HG03378 (cell line): ENCODE results near the gene TRIP13.

Experiments
- ATAC-seq: cut with Tn5 transposase; IDR thresholded peaks from one replicate; pipeline ENCODE4 v1.9.1; 2021; ENCODE audit warnings: mild to moderate bottlenecking, moderate library complexity; ENCODE audit not compliant: unreplicated experiment

The TRIP13 gene

GRCh38 chr5:854217-854616, 38.5 kb upstream of the TRIP13 start:
- no peak for ATAC-seq

GRCh38 chr5:854966-855743, 37.5 kb upstream of the TRIP13 start:
- ATAC-seq = no peak

GRCh38 chr5:855771-856530, 36.7 kb upstream of the TRIP13 start:
- no peak for ATAC-seq

GRCh38 chr5:856531-857425, 35.9 kb upstream of the TRIP13 start:
- ATAC-seq = no peak

DNA sequence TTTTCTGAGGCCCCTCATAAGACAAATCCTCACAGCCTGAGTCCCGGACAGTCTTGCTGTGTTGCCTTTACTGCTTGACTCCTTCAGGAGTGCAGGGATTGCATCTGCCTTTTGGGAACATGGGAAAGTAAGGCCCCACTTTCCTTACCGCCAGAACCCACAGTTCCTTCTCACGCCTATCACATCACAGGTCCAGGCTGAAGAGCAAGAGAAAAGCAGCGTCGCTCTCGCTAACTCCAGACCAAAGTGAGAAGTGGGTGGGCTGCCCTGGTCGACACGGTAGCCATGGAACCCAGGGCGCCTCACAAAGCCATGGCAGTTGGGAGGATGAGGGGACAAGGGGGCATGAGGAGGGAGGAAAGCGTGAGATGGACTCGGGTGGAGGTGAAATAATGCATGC, 34.0 kb upstream of the TRIP13 start:
- no peak for ATAC-seq

DNA sequence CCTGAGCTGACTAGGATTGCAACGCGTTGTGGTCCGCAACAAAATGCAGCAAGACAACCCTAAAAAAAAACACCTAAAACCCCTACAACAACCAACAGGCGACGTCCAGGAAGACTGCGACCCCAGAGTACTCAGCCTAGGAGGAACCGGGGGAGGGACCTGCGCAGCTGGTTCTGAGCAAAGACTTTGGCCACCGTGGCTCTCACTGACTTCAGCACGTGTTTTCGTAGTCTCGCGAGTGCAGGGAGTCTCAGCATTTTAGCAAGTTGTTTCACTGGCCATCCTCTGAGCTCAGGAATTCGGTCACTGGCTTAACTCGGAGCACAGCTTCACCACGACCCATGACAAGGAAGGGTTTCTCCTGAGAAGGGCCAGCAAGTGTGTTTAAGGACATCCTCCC, 33.3 kb upstream of the TRIP13 start:
- ATAC-seq = no peak

DNA sequence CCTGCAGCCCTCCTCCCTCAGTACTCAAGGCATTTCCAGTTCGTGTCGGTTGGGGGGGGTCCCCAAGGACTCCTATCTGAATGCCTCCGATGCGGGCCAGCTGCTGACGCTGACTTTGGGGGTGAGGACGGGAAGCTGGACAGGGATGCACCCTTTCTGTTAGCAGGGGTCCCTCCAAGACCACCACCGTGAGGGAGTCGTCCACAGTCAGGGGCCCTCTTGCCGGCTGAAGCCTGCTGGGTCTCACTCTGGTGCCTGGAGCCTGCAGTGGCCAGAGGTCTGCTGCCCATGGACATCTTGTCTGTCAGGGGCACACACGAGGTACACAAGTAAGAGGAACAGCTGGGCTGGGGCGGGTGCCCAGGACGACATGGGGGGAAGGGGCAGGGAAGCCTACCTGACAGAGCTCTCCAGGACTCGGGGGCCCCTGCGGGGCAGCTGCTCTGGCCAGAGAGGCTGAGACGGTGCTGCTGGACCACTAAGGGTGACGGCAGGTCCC, 32.8 kb upstream of the TRIP13 start:
- ATAC-seq = no peak

- ATAC-seq = no peak
Measured at GRCh38 chr5:860506-861150, 32.1 kb upstream of the TRIP13 start.

DNA sequence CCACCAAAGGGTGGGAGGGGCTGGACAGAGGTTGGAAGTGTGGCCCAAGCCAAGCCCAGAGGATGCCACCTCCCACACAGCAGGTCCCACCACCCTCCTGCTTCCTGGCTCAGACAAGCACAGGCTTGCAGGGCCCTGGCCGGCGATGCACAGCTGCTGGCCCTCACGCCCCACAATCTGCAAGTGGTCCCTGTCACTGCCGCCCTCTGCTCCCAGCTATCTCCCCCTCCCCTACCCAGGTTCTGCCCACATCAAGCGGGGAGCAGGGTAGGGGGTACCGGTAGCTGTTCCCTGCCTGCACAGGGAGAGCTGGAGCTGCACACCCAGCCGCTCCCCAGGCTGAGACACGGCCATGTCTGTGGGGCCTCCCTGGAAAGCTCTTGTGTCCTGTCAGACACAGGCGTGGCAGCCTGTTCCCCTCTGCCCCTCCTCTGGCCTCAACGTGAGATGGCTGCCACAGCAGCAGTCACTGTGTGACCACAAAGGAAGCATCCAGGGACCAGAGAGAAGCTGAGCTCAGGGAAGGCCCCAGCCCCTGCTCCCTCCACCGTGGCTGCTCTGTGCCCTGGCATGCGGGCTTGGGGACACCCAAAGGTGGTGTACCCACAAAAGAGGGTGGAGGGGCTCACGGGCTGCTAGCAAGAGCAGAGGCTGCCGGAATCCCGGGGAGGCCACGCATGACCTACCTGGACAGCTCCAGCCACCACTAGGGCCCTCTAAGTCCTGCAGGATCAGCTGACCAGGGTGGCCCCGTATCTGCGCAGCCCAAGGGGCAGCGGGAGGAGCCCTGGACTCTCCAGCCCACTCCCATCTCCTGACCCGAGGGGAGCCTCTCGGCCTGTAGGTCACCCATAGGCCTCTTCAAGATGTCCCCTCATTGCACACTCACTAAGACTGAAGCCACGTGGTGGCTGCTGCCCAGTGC, 31.0 kb upstream of the TRIP13 start:
- no peak for ATAC-seq

- no peak for ATAC-seq
Measured at GRCh38 chr5:862367-863243, 30.1 kb upstream of the TRIP13 start.

- no peak for ATAC-seq
Measured at GRCh38 chr5:863244-863805, 29.4 kb upstream of the TRIP13 start.

DNA sequence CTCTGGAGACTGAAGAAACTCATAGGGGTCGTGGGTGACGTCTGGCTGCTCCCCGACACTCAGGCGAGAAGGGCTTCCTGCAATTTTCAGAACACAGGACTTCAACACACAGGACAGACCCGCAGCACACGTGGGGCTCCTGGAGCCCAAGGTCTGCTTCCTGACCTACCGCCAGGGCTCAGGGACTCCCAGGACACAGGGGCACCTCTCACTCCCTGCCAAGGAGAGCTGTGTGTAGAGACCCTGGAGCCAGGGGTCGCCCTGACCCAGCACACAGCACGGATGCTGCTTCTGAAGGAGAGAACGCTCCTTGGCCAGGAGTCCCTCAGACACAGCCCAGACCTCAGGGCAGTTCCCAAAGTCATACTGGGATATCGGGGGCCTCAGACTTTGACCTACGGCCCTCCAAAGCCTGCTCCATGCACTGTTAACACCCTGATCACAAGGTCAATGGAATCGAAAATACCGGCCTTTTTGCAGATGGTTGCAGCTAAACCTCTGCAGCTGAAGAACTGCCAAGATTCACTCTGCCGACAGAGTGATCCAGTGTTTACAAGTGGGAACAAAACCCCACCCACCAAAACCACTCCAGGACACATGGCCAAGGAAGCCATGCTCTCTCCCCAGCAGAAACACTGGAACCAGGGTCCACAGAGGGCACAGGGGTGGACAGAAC, 28.1 kb upstream of the TRIP13 start:
- ATAC-seq = no peak

GRCh38 chr5:865168-865521, 27.5 kb upstream of the TRIP13 start:
- ATAC-seq = no peak

DNA sequence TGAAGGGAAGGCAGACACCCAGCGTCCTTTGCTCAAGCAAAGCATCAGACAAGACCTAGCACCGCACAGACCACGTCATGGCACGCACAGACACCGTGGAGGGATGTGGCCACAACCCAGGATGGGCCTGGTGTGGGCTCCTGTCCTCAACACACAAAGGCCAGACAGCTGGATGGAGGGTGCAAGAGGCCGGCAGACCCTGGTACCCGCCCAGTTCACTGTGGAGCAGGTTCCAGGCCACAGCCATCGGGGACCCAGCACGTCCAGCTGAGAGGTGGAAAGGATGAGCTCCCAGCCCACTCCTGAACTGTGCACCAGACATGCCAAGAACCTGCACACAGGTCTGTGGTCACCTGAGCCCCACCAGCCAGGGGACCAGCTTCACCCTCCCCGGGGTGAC, 26.9 kb upstream of the TRIP13 start:
- ATAC-seq = no peak

- no peak for ATAC-seq
Measured at GRCh38 chr5:867300-867870, 25.3 kb upstream of the TRIP13 start.

- ATAC-seq = no peak
Measured at GRCh38 chr5:868428-869135, 24.1 kb upstream of the TRIP13 start.

- ATAC-seq = no peak
Measured at GRCh38 chr5:870956-871355, 21.7 kb upstream of the TRIP13 start.
